Limb (tissue), 2 donors: ENCODE data around the gene VWA3B.

ENCODE experiments used
- DNase-seq, 2 donors: peaks; one replicate each; pipeline ENCODE4 v3.0.0-alpha.2; 2016; ENCODE audit errors: extremely low spot score in 2 of 2

The VWA3B gene

GRCh38 chr2:98332989-98333388 lies 246.0 kb downstream of the VWA3B start:
- no peak for DNase-seq

- DNase-seq, result no peak
Measured at GRCh38 chr2:98333922-98334321, 247.0 kb downstream of the VWA3B start.

- no peak for DNase-seq
Measured at GRCh38 chr2:98334439-98335078, 247.6 kb downstream of the VWA3B start.

- DNase-seq, result no peak
Measured at GRCh38 chr2:98335271-98335670, 248.3 kb downstream of the VWA3B start.

- no peak for DNase-seq
Measured at GRCh38 chr2:98341241-98341640, 254.3 kb downstream of the VWA3B start.

- no peak for DNase-seq
Measured at GRCh38 chr2:98343285-98343684, 256.3 kb downstream of the VWA3B start.

GRCh38 chr2:98346311-98347236 lies 259.6 kb downstream of the VWA3B start, which contains the start of gene CNGA3:
Gene CNGA3 (plus strand): TSS chr2:98346456. CDS start chr2:98369976, 23,520 bp downstream.
- DNase-seq, result peak; percentile 11 to 83

- peak in 1 of 2 donors; percentile 45 for DNase-seq
Measured at GRCh38 chr2:98347298-98348065, 260.5 kb downstream of the VWA3B start.

GRCh38 chr2:98348066-98348561 lies 261.1 kb downstream of the VWA3B start:
- peak in 1 of 2 donors; percentile 51 for DNase-seq

GRCh38 chr2:98350411-98350810 lies 263.4 kb downstream of the VWA3B start:
- DNase-seq, result no peak

- DNase-seq, result no peak
Measured at GRCh38 chr2:98355881-98356280, 268.9 kb downstream of the VWA3B start.

GRCh38 chr2:98356729-98357128 lies 269.8 kb downstream of the VWA3B start:
- DNase-seq, result no peak

- no peak for DNase-seq
Measured at GRCh38 chr2:98357849-98358248, 270.9 kb downstream of the VWA3B start.

- no peak for DNase-seq
Measured at GRCh38 chr2:98359986-98360385, 273.0 kb downstream of the VWA3B start.
